Measurements from ENCODE around the gene GREB1L.

- TF ChIP-seq CTCF (IDR thresholded peaks at IDR 0.05) = no peak
- no peak for TF ChIP-seq EZH2 (IDR thresholded peaks at IDR 0.05; ENCODE audit: borderline replicate concordance, insufficient read depth, low read depth, low read length, poor library complexity, severe bottlenecking)
Observed at GRCh38 chr18:21196426-21196825, 45.6 kb upstream of the GREB1L start.

Measured in B cell (primary cell).